HCT116 (cell line): Measurements from ENCODE around the gene DHDDS. TPM values are rescaled to one million over a fixed set of nuclear protein-coding genes. Genes with fewer than 3 reads are reported as not detected.

Experiments used
- ATAC-seq: fragments of 200-7000 bp; cut with Tn5 transposase; 2 replicates; pipeline ENCODE4 v1.9.1; 2020; ENCODE audit warnings: mild to moderate bottlenecking, moderate library complexity
- BruUV-seq: library from RNA; stranded (reverse); fragments of 400-500 nt; replicated peaks from 2 replicates; lab custom pipeline; 2021; lab: Mats Ljungman, UMichigan
- CTCF ChIA-PET: fragments of 300-600 bp; sonication (Branson Sonifier 250); formaldehyde crosslinking; loops from one replicate; lab custom pipeline; 2021; ENCODE audit warnings: antibody characterized with exemption; lab: Charles Lee
- POLR2A ChIA-PET: fragments of 300-600, 350-600 bp; sonication (Branson Sonifier 250); formaldehyde crosslinking; loops from one replicate; lab custom pipeline; 2021; ENCODE audit warnings: antibody characterized with exemption; lab: Charles Lee
- RAD21 ChIA-PET, 2 experiments: fragments of 300-600 bp; sonication (Branson Sonifier 250); formaldehyde crosslinking; loops; one replicate each; lab custom pipeline; 2023; ENCODE audit warnings: low total read pairs in 2 of 2; ENCODE audit not compliant: uncharacterized antibody in 2 of 2, unreplicated experiment in 2 of 2, low non-redundant PET in 1 of 2; lab: Charles Lee
- DNase-seq: peaks from one replicate; pipeline ENCODE4 v3.0.0-alpha.2; 2010; ENCODE audit warnings: low read depth, low spot score
- H2AFZ ChIP-seq: fragments of 200-600 bp; shearing (Covaris generic), sonication (generic); 2 replicates; pipeline ENCODE4 v1.6.1; 2017; ENCODE audit warnings: low read depth, mixed run types, mixed read lengths, antibody characterized with exemption, low read length; ENCODE audit not compliant: poor library complexity, severe bottlenecking
- H3K27ac ChIP-seq: 2 replicates; pipeline ENCODE4 v1.5.1; 2012; ENCODE audit warnings: low read depth, low read length
- H3K27me3 ChIP-seq: fragments of 200-600 bp; sonication (generic); 2 replicates; pipeline ENCODE4 v1.6.1; 2016; ENCODE audit warnings: mixed run types, low read length, mixed read lengths; ENCODE audit not compliant: insufficient read depth
- H3K36me3 ChIP-seq, 2 experiments: fragments of 200-500 bp in 1 of 2; fragments of 200-600 bp in 1 of 2; sonication (Bioruptor generic) in 1 of 2; sonication (generic) in 1 of 2; 2 replicates each; pipeline versions ENCODE4 v1.5.1 to v1.6.1; 2014 to 2016; ENCODE audit warnings: low read length in 2 of 2, inconsistent platforms in 1 of 2, mixed read lengths in 1 of 2, mixed run types in 1 of 2; ENCODE audit not compliant: insufficient read depth in 2 of 2, control insufficient read depth in 1 of 2
- H3K4me1 ChIP-seq, 2 experiments: fragments of 200-600 bp in 1 of 2; sonication (generic) in 1 of 2; 2 replicates each; pipeline versions ENCODE4 v1.5.1 to v1.6.1; 2012 to 2017; ENCODE audit warnings: low read length in 2 of 2, inconsistent platforms in 1 of 2, mild to moderate bottlenecking in 1 of 2, mixed read lengths in 1 of 2, mixed run types in 1 of 2, moderate library complexity in 1 of 2; ENCODE audit not compliant: insufficient read depth in 2 of 2, control insufficient read depth in 1 of 2
- H3K4me2 ChIP-seq: fragments of 200-600 bp; sonication (generic); 2 replicates; pipeline ENCODE4 v1.6.1; 2017; ENCODE audit warnings: mixed run types, low read length, mixed read lengths
- H3K4me3 ChIP-seq, 2 experiments: fragments of 200-600 bp in 1 of 2; sonication (generic) in 1 of 2; replicated peaks in 1 of 2; 2 replicates each; pipeline ENCODE4 v1.5.1; 2011 to 2016; ENCODE audit warnings: low read length in 2 of 2, control low read depth in 1 of 2, low read depth in 1 of 2, mild to moderate bottlenecking in 1 of 2, mixed read lengths in 1 of 2, mixed run types in 1 of 2
- H3K79me2 ChIP-seq: fragments of 200-600 bp; sonication (generic); 2 replicates; pipeline ENCODE4 v1.6.1; 2017; ENCODE audit warnings: mild to moderate bottlenecking, mixed run types, low read length, moderate library complexity, mixed read lengths; ENCODE audit not compliant: insufficient read depth
- H3K9ac ChIP-seq: fragments of 200-600 bp; sonication (generic); 2 replicates; pipeline ENCODE4 v1.6.1; 2016; ENCODE audit warnings: low read length, mixed read lengths
- H3K9me2 ChIP-seq: fragments of 200-600 bp; sonication (generic), shearing (Covaris generic); 2 replicates; pipeline ENCODE4 v1.6.1; 2017; ENCODE audit warnings: mixed run types, mild to moderate bottlenecking, moderate library complexity; ENCODE audit not compliant: insufficient read depth
- H3K9me3 ChIP-seq, 2 experiments: fragments of 200-500 bp in 1 of 2; fragments of 200-600 bp in 1 of 2; sonication (Bioruptor generic) in 1 of 2; sonication (generic) in 1 of 2; 2 replicates each; pipeline ENCODE4 v1.6.1; 2014 to 2017; ENCODE audit warnings: low read length in 2 of 2, mixed read lengths in 2 of 2, inconsistent platforms in 1 of 2, low read depth in 1 of 2, mild to moderate bottlenecking in 1 of 2, mixed run types in 1 of 2, moderate library complexity in 1 of 2; ENCODE audit not compliant: control insufficient read depth in 1 of 2, insufficient read depth in 1 of 2
- H4K20me1 ChIP-seq: fragments of 200-600 bp; sonication (generic), shearing (Covaris generic); 2 replicates; pipeline ENCODE4 v1.6.1; 2017; ENCODE audit warnings: mixed run types, mild to moderate bottlenecking, moderate library complexity; ENCODE audit not compliant: insufficient read depth
- RAD21 ChIP-seq: IDR thresholded peaks from 2 replicates; pipeline ENCODE4 v1.6.1; 2012; ENCODE audit warnings: low read depth, mild to moderate bottlenecking
- TCF7L2 ChIP-seq: IDR thresholded peaks from 2 replicates; pipeline ENCODE4 v1.7.0; 2011; ENCODE audit warnings: borderline replicate concordance, inconsistent platforms; ENCODE audit not compliant: insufficient read depth, insufficient read length; ENCODE audit errors: extremely low read depth
- ZFX ChIP-seq: fragments of 450-650 bp; IDR thresholded peaks from 2 replicates; pipeline ENCODE4 v1.6.1; 2017
- intact Hi-C: fragments of 100-400 bp; cut with micrococcal nuclease; formaldehyde crosslinking; loops from 2 replicates; pipeline ENCODE4 v1.10.0; 2022
- total RNA-seq: library from RNA; stranded (reverse); gene quantifications from one replicate; pipeline ENCODE4 v1.2.1, GENCODE V29; 2021; ENCODE audit not compliant: unreplicated experiment
- TF ChIP-seq, protein P1 (sequence below): IDR thresholded peaks from 2 replicates; pipeline ENCODE4 v1.6.1; 2012; ENCODE audit warnings: low read depth
- TF ChIP-seq, protein P2 (sequence below): IDR thresholded peaks from 2 replicates; pipeline ENCODE4 v1.6.1; 2012

DHDDS gene
- total RNA-seq, 1 experiment from 2014 or later, result 46.0 TPM

DNA sequence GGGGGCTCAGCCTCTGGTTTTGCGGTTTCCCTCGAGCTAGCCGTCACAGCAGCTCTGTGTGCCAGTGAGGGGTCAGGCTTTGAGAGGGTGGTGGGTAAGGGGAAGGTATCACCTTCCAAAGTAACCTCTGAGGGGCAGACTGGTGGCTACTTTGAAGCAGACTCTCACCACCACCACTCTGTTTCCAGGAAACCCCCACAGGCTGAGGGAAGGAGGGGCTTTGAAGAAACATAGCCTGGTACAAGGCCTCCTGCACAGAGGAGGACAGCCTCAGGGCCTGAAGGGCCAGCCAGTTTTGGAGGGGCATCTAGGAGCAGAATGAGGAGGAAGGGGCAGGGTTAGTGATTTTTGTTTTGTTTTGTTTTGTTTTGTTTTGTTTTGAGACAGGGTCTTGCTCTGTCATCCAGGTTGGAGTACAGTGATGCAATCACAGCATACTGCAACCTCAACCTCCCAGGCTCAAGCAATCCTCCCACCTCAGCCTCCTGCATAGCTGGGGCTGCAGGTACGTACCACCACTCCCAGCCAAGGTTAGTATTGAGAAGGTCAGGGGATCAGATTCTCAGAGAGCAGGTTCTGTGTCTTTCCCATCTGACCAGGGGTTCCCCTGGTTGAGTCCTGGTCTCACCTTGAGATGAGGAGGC, 42.4 kb upstream of the DHDDS start:
- TF ChIP-seq ZFX (no peak), TCF7L2 (no peak), RAD21 (no peak)
- TF ChIP-seq, protein P1, sequence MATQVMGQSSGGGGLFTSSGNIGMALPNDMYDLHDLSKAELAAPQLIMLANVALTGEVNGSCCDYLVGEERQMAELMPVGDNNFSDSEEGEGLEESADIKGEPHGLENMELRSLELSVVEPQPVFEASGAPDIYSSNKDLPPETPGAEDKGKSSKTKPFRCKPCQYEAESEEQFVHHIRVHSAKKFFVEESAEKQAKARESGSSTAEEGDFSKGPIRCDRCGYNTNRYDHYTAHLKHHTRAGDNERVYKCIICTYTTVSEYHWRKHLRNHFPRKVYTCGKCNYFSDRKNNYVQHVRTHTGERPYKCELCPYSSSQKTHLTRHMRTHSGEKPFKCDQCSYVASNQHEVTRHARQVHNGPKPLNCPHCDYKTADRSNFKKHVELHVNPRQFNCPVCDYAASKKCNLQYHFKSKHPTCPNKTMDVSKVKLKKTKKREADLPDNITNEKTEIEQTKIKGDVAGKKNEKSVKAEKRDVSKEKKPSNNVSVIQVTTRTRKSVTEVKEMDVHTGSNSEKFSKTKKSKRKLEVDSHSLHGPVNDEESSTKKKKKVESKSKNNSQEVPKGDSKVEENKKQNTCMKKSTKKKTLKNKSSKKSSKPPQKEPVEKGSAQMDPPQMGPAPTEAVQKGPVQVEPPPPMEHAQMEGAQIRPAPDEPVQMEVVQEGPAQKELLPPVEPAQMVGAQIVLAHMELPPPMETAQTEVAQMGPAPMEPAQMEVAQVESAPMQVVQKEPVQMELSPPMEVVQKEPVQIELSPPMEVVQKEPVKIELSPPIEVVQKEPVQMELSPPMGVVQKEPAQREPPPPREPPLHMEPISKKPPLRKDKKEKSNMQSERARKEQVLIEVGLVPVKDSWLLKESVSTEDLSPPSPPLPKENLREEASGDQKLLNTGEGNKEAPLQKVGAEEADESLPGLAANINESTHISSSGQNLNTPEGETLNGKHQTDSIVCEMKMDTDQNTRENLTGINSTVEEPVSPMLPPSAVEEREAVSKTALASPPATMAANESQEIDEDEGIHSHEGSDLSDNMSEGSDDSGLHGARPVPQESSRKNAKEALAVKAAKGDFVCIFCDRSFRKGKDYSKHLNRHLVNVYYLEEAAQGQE, result no peak
- TF ChIP-seq, protein P2, sequence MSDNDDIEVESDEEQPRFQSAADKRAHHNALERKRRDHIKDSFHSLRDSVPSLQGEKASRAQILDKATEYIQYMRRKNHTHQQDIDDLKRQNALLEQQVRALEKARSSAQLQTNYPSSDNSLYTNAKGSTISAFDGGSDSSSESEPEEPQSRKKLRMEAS, result no peak
- DNase-seq (no peak), ATAC-seq (no peak)
- ChIA-PET POLR2A (no interaction called here), RAD21 (no interaction called here), CTCF (interaction anchor here (1.3 kb wide), 1 partner anchor 27 kb away, joined by 3 read pairs; no protein-coding TSS in a partner anchor)
- Histone ChIP-seq H2AFZ (no peak overlapping the region), H3K4me1 (peaks cover 19 to 31% of the 10 kb centered on the region in 2 experiments), H3K9me3 (no peaks in the 10 kb centered on the region), H4K20me1 (no peaks in the 10 kb centered on the region), H3K27ac (no peak overlapping the region), H3K4me3 (no peak overlapping the region), H3K4me2 (no peak overlapping the region), H3K9me2 (no peaks in the 10 kb centered on the region), H3K79me2 (no peaks in the 10 kb centered on the region), H3K9ac (no peak overlapping the region), H3K27me3 (peaks cover 14% of the 10 kb centered on the region; the same call in 1 of the 2 replicates), H3K36me3 (no peaks in the 10 kb centered on the region)
- no TSS peak for BruUV-seq
- intact Hi-C loops, result loop anchor here (2.0 to 5.0 kb wide), 3 partner anchors 222 to 352 kb away; partner anchors contain the start of genes C1orf232, PDIK1L and ZNF593
